ENCODE data around the gene ACP1.

The ACP1 gene

DNA sequence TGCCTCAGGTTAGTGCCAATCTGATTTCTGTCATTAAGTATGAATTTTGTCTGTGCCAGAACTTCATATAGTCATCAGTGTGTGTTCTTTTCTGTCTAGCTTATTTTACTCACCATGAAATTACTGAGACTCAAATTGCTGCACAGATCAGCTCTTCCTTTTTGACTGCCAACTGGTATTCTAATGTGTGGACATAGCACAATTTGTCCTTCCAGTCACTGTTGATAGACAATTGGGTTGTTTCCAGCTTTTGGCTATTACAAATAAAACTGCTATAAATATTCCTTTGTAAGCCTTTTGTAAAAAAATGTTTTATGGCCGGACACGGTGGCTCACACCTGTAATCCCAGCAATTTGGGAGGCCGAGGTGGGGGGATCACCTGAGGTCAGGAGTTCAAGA lies 8.7 kb upstream of the ACP1 start:
- DNase-seq = no peak

DNA sequence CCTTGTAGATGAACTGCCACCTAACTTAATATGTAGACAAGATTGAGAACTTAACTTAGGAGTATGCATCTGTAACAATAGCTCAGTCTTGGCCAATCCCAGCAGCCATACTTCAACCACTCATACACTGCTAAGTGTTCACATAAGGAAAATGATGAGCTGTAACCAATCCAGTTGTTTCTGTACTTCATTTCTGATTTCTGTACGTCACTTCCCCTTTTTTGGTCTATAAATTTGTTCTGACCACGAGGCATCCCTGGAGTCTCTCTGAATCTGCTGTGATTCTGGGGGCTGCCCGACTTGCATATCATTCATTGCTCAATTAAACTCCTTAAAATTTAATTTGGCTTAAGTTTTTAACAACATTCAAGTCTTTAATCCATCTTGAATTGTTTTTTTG lies 7.3 kb upstream of the ACP1 start:
- no peak for DNase-seq

DNA sequence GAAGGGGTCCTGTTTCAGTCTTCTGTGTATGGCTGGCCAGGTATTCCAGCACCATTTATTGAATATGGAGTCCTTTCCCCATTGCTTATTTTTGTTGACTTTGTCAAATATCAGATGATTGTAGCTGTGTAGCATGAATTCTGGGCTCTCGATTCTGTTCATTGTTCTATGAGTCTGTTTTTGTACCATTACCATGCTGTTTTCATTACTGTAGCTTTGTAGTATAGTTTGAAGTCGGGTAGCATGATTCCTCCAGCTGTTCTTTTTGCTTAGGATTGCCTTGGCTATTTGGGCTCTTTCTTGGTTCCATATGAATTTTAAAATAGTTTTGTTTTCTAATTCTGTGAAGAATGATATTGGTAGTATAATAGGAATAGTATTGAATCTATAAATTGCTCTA lies 6.9 kb upstream of the ACP1 start:
- DNase-seq = no peak

DNA sequence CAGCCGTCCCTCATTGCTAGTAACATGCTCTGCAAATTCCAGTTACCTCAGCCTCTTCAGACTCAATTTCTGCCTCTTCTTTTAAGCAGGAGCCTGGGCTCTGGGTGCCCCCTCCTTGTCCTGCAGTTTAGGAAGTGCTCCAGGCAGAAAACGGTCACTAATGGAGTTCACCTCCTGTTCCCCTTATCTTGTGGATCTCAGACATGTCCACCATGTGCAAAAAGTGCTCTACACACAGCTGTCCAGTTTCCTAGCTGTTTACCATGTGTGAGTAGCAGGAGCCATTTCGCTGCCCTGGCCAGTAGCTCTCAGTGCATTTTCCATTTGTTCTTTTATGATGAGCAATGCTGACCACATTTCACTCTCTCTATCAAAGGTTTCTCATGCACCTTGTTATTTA lies 5.8 kb upstream of the ACP1 start:
- DNase-seq = no peak

DNA sequence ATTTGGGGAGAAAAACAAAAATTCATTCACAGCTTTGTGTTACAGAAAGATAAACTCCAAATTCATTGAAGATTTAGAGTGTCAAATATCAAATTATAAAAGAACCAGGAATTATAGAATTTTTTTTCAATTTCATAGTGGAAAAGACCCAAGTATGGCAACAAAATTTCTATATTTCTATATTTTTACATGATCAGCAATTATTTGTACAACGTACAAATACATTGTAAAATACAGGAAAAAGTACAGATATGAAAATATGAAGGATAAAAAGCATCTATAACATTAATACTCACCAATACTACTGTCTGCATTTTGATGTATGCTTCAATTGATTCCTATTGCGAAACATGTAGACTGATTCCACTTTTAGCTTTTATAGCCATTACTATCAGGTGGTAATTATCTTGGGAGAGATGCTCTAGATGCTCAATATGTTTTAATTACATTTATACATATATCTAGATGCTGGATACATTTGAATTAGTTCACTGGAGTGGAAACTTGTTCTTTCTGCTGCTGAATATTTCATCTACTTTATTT lies 4.9 kb upstream of the ACP1 start:
- no peak for DNase-seq

DNA sequence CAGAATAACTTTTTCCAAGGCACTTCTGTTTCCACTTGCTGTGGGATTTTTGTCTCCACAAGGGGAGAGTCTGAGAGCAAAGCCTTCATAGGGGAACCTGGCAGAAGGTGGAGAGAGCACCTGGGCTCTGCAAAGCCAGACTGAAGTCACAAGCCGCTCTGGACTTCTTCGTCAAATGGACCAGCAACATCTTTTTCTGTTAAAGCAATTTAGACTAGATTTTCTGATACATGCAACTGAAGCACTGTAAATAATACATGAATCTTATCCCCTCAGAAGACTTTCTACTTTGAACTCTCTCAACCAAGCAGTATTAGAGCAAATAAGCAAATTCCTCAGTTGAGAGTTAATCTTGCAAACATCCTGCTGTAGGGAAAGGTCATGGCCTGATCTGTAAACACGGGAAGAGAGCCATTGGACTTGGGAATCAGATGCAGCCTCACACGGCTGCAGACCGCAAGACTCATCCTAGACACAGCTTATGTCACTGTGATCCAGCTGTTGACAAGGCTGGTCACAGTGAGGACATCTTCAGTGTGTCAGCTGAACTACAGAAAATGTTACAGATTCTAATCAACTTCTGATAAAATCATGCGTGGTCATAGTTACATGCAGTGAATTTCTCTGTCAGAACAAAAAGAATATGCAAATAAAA lies 4.1 kb upstream of the ACP1 start:
- no peak for DNase-seq

DNA sequence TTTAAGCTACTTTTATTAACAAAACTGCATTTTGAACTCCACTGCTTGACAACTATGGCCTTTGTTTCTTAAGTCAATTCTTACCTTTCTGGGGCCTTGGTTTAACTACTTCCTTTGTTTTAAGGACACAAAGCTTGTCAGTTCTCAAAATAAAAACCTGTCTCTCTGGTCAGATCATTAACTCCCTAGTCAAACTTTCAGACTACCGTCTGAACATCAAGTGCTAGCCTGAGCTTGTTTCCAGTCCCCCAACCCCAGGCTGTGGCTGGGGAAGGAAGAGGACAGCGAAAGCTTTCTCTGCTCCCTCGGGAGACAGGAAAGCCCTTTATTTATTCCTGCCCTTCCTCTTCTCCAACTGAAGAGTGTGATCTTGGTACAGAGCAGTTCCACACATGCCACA lies 2.6 kb upstream of the ACP1 start:
- no peak for DNase-seq

DNA sequence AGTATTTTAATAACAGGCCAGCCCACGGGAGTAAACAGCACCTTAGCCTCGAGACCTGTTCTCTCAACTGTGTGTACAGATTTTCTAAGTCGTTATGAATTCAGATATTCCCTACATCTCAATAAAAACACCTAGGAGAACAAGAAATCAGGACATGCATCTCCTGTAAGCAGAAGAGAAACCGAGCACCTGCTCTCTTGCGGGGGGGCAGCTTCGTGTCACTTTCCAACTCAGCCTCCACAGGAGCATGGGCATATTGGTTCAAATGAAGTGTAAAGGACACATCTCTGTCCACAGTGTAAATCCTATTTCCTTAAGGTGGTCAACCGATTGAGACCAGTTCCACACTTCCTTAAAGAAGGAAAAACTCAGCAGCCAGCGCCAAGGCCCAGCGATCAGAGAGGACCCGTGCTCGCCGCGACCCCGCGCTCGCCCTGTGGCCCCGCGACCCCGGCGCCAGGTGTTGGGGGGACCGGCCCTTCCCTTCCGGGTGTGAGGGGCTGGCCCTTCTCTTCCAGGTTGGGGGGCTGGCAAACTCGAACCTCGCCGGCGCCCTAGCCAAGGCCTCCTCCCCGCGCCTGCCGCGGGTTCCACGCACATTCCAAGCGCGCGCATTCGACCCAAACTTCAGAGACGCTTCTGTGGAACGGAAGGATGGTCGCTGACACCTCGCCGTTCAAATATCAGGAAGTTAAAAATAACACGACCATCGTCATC lies 1.6 kb upstream of the ACP1 start:
- no peak for DNase-seq

DNA sequence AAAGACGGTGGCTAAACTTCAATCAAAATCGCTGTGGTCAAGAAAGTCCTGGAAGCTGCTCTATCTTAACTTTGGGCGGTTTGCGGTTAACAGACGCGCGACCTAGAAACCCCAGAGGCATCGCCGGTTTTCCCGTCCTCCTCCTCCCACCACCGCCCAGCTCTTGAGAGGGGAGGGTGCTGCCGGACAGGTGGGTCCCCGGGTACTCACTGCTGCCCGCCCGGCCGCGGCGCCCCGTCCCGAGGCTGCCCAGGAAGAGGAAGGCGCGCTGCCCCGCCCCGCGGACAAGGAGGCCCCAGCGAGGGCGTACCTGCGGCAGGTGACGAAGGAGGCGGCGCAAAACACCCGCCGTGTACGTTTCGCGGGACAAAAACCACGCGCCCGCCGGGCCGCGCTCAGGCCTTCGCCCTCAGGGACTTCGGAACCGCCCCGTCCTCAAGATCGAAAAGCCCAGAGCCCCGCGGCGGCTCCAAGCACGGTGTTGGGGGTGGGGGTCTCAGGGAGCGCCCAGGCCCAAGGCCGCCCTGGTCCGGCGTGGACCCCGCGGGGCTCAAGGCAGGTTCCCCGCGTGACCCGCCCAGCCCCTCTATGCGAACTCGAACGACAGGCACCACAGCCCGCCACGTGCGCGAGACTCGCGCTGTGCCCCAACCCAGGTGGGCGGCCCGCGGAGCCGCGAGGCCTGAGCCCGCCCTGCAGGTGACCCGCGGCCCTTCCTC lies 814 bp upstream of the ACP1 start, which contains the start of gene SH3YL1:
TSS of gene SH3YL1 (minus strand) at position 259 of the 719 bp plus-strand sequence. CDS start at position 211, 48 bp downstream.
- no peak for DNase-seq

DNA sequence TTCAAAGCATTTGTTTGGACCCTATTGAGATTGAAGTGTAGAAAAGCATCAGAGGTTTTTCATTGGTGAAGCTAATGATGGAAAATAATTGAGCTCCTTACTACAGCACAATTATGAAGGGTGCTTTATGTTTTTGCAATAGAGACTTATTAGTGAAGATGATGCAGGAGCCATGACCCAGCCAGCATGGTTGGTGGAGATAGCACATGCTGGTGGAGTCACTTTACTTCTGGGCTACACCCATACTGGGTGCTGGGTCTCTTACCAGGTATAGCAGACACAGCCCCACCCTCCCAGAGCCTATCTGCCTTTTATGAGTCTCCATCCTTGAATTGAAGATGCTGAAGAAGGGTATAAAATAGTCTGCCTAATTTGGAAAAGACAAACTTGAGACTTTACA lies 3.6 kb downstream of the ACP1 start:
- no peak for DNase-seq

DNA sequence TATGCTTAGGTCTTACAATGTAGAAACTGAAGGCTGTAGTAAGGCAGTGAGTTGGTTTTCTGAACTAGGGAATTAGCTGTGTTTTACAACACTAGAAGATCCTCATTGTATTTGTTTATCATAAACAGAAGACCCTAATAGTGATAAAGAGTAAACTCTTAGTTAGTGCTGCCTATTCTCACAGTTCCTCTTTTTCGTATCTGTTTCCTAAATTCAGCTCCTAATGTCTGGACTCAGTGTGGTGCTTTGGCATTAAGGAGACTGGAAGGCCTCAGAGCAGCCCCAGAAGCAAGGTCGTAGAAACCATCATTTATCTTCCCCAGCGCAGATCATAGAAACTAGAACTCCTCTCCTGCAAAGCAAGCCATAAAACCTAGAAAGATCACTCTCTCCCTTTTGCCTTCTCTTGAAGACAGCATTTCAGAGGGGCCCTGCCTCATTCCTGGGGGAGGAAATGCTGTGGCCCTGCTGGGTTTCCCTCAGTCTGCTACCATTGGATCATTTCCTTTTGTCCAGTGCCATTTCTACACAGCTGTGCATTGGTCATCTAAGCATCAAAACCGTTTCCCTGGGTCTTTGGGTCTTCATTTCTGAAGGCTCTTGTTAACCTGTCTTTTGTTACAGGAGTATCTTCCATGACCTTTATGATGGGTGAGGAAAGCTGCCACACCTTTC lies 4.7 kb downstream of the ACP1 start:
- no peak for DNase-seq

DNA sequence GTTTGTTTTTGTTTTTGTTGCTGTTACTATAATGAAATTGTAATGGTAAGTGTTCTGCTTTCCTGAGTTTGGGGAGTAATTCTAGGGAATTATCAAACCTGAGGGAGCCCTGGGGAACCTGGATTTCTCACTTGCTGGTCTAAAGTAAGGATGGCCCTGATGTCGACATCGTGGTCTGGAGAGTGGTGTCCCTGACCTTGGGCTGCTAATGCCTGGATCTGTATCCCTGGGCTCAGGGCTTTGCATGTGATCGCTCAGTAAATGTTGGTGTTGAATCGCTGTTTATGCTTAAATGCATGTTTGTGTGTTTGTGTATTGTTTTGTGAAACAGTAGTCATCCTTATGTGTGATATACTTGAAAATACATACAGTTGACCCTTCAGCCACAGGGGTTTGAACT lies 6.1 kb downstream of the ACP1 start:
- no peak for DNase-seq

DNA sequence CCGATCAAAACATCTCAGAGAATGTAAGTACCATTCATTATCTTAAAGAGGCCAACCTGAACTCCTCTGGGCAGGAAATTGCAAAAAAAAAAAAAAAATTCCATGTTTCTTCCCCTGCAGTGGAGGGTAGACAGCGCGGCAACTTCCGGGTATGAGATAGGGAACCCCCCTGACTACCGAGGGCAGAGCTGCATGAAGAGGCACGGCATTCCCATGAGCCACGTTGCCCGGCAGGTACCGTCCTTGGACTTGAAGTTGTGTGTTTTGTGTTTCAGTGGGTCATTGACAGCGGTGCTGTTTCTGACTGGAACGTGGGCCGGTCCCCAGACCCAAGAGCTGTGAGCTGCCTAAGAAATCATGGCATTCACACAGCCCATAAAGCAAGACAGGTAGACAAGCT lies 7.2 kb downstream of the ACP1 start:
- no peak for DNase-seq

DNA sequence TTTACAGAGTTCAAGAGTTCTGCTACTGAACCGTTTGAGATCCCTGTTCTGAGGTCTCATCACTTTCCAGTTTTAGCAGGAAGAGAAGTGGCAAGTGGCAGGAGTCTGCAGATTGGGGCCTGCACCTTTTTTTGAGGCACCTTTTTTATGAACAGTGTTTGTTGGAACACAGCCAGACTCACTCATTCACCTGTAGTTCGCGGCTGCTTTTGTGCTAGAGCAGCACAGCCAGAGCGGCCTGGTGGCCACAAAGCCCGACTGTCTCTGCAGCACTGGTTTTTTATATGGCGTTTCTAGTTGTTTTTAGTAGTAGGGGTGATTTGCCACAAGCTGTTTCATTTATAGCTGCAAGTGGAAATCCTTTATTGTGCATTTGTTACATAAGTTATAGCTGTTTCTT lies 8.6 kb downstream of the ACP1 start:
- no peak for DNase-seq

DNA sequence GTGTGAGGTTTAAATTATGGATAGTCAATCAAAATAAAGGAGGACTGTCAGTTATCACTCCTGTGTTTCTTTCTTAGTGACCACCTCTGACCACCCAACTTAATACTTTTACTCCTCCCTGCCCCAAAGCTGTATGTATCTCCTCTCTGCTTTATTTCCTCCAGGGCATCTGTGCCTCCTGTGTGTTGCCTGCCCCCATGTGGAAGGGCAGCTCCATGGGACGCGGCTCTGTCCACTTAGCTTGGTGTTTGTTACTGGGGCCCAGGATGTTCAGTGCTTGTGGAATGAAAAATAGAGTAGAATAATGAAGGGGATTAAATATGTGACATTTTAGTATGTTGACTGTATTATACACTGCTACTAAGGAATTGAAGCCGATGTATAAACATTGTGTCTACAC lies 9.8 kb downstream of the ACP1 start:
- DNase-seq = no peak

DNA sequence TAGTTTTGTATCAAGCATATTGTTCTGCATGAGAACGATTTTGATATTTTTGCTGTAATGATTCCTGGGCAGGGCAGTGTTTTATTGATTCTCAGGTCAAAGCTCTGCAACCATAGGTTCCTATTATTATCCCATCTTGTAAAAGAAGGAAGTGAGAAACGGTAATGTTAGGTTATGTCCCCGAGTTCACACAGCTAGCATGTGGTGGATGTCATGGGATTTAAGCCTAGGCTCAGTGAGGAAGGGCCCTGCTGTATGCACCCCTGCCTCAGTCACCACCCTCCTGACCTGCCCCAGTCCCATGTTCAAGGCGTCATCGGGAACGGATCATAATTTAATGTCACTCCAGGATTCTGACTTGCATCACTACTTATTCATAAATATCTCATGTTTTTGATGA lies 10.7 kb downstream of the ACP1 start:
- DNase-seq = no peak

DNA sequence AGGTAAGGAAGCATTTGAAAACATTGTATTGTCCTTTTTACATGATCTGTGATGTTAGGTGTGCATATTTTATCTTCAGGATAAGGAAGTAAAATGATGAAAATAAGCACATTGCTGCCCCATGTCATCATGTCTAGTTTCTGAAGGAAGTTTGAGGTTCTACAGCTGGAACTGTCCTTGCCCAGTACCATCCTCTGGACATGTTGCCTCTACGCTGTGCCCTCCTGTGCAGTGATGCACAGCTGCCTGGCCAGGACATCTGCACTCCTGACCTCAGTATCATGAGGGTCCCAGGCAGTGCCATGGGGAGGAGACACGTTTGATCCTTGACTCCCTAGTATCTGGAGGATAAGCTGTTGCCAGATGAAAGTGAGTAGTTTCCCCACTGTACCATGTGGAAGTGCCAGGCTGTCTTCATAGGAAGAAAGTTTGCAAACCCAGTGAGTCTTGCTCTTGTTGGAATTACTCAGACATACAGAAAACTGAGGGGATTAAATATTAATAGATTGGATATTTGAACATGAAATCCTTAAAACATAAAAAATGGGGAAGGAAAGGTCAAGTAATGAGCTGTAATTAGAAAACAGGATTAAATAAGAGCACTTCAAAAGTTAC lies 13.7 kb downstream of the ACP1 start:
- DNase-seq = no peak

DNA sequence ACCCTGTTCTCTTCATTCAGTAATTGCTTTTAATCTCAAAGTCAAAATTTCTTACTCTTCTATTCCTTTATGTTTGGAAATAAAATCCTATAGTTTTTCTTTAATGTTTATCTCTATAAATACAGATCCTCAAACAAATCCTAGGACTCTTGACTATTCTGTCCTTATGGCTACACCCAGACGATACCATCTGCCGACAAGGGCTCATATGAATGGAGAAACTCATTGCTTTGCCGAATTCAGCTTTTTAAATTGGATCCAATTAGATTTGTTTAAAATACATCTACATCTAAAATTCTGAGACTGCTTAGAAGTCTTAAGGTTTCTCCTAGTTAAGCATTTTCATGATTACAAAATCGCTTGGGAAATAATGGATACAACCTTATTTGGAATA lies 14.2 kb downstream of the ACP1 start:
- DNase-seq = no peak

DNA sequence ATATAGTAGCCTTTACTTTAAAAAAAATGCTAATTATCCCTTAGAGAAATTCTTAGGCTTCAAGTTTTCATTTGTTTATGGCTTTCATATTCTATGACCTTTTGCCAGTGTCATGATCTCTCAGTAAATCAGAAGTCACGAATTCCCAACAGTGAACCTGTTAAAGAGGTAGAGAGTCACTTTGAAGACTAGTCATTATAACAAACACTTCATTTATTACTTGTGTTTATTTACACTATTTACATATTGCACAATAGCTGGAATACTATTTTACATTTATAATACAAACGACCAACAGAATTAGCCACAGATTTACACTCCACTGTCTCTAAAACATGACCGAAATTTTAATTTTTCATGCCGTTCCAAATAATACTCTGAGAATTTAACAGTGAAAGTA lies 14.6 kb downstream of the ACP1 start:
- DNase-seq = no peak

DNA sequence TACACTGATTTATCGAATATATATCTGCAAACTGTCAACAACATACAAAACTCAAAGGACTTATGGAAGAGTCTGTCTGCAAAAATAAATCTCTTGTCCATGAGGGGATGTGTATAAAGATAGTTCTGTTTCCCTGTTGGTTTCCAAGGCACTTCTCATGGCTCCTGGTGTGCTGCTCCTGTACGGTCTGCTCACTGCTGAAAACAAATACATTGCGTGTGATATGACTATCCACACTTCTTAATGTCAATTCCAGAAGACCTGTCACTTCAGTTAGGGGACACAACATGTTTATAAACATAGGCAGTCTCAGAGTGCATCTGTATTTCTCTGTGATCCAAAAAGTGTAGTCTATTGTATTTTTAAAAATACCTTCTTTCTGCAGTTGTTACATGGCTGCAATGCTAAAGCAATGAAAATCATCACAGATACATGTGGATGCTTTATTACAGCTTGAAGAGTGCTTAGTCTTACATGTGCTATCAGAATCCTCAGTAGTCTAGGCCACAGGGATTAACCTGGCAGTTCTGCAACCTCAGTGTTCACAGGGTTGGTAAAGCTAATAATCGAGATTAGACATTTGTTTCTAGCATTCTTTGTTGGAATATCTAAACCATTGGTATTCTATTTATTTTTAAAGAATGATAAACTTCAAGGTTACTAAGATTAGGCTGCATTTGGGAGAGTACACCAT lies 15.4 kb downstream of the ACP1 start:
- no peak for DNase-seq

DNA sequence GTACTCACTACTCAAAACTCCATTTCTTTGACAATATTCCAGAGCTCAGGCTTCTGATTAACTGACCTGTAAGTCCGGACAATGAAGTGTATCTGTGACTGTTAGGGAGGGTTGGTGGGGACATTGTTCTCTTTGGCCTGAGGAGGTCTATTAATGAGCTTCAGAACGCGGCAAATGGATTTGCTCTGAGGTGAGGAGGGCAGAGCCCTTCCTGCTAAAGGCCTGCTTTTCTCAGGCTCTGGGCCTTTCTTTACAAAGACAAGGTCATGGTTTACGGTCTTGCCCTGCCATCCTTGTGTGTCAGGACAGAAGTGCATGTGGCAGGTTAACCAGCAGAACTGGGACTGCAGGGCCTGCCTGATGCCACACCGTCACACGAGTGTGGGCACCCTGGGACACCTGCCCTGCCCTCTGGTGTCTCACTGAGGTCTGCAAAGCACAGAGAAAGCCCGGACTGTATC lies 15.9 kb downstream of the ACP1 start:
- DNase-seq = no peak

DNA sequence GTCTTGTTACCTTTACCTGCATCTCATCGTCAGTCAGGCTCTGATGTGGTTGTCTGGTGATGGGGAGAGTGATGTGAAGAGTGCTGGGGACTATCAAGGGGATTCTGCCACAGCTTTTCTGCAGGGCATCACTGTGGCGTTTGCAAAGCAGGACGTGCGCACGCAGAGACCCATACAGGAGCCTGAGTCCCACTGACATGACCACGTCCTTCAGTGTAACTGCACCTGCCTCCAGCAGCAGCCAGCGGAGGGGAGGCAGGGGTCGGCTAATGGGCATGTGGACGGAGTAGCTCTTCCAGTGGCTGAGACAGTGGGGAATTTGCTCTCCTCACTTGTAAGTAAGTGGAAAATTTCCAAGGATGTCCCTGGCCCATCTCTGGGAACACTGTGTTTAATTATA lies 16.6 kb downstream of the ACP1 start:
- no peak for DNase-seq
